ENCODE measurements around the gene RHOT2.

The RHOT2 gene

DNA sequence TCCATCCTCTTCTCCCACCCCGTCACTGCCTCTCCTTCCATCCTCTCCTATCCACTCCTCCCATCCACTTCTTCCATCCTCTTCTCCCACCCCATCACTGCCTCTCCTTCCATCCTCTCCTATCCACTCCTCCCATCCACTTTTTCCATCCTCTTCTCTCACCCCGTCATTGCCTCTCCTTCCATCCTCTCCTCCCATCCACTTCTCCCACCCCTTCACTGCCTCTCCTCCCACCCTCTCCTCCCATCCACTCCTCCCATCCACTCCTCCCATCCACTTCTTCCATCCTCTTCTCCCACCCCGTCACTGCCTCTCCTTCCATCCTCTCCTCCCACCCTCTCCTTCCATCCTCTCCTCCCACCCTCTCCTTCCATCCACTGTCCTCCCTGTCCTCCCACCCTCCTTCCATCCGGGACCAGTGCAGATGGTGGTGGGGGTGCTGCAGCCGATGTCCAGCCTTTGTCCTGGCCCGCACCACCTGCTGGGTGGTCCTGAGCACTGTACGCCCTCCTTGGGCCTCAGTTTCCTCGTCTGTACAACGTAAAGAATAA, 36.0 kb upstream of the RHOT2 start:
- in situ Hi-C loops (cut with HindIII; ENCODE audit: low sequenced_read_pairs) = loop anchor here (25.0 kb wide), 1 partner anchor 95 kb away; the partner anchor contains the start of gene CAPN15

DNA sequence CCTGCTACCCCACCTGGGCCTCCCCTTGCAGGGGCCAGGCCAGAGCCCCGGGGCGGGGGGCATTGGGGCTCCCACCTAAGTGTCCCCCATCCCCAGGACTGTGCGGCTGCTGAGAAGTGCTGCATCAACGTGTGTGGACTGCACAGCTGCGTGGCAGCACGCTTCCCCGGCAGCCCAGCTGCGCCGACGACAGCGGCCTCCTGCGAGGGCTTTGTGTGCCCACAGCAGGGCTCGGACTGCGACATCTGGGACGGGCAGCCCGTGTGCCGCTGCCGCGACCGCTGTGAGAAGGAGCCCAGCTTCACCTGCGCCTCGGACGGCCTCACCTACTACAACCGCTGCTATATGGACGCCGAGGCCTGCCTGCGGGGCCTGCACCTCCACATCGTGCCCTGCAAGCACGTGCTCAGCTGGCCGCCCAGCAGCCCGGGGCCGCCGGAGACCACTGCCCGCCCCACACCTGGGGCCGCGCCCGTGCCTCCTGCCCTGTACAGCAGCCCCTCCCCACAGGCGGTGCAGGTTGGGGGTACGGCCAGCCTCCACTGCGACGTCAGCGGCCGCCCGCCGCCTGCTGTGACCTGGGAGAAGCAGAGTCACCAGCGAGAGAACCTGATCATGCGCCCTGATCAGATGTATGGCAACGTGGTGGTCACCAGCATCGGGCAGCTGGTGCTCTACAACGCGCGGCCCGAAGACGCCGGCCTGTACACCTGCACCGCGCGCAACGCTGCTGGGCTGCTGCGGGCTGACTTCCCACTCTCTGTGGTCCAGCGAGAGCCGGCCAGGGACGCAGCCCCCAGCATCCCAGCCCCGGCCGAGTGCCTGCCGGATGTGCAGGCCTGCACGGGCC, 35.2 kb upstream of the RHOT2 start:
- in situ Hi-C loops (cut with HindIII; ENCODE audit: low sequenced_read_pairs) = loop anchor here (25.0 kb wide), 1 partner anchor 95 kb away; the partner anchor contains the start of gene CAPN15

DNA sequence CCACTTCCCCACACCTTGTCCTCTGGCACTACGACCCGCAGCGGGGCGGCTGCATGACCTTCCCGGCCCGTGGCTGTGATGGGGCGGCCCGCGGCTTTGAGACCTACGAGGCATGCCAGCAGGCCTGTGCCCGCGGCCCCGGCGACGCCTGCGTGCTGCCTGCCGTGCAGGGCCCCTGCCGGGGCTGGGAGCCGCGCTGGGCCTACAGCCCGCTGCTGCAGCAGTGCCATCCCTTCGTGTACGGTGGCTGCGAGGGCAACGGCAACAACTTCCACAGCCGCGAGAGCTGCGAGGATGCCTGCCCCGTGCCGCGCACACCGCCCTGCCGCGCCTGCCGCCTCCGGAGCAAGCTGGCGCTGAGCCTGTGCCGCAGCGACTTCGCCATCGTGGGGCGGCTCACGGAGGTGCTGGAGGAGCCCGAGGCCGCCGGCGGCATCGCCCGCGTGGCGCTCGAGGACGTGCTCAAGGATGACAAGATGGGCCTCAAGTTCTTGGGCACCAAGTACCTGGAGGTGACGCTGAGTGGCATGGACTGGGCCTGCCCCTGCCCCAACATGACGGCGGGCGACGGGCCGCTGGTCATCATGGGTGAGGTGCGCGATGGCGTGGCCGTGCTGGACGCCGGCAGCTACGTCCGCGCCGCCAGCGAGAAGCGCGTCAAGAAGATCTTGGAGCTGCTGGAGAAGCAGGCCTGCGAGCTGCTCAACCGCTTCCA, 34.4 kb upstream of the RHOT2 start:
- in situ Hi-C loops (cut with HindIII; ENCODE audit: low sequenced_read_pairs) = loop anchor here (25.0 kb wide), 1 partner anchor 96 kb away; the partner anchor contains the start of gene CAPN15

DNA sequence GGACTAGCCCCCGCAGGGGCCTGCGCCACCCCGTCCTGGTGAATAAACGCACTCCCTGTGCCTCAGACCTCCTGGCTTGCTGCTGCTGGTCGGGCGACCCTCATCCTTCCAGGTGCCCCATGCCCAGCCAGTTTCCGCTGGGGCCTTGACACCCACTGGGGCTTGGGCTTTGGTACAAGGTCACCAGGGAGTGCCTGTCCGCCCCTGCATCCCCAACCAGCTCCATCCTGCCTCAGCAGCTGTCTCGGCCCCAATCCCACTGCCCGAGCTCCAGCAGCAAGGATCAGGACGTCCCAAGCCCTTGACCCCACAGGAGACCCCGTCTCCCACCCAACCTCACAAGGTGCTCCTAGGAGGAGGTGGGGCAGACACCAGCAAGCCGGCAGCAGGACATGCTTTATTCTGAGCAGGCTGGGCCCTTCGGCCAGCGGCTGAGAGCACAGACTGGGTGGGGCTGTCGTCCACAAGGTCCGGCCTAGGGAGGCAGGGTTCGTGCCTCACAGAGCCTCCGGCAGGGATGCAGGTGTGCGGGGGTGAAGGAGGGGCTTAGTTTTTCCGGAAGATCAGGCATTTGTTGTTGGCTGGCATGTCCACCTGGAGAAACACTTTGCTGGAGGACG, 33.8 kb upstream of the RHOT2 start:
- in situ Hi-C loops (cut with HindIII; ENCODE audit: low sequenced_read_pairs) = loop anchor here (25.0 kb wide), 1 partner anchor 97 kb away; the partner anchor contains the start of gene CAPN15

DNA sequence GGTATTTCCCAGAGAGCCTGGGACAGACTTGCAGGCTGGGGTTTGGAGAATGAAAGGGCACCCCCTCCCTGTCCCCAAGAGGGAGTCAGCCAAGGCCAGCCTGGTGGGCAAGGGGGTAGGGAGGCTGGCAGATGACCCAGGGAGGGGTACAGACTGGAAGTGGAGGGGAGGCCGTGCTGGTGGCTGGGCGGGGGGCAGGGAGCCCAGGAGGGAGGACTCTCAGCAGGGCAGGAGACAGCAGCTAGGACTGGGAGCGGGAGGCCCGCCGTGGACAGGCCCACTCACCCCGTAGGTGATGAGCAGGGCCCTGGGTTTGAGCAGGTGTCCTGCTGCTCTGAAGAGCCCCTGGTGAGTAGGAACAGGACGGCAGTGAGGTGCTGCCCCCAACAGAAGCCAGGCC, 32.9 kb upstream of the RHOT2 start:
- in situ Hi-C loops (cut with HindIII; ENCODE audit: low sequenced_read_pairs) = loop anchor here (25.0 kb wide), 1 partner anchor 98 kb away; the partner anchor contains the start of gene CAPN15

DNA sequence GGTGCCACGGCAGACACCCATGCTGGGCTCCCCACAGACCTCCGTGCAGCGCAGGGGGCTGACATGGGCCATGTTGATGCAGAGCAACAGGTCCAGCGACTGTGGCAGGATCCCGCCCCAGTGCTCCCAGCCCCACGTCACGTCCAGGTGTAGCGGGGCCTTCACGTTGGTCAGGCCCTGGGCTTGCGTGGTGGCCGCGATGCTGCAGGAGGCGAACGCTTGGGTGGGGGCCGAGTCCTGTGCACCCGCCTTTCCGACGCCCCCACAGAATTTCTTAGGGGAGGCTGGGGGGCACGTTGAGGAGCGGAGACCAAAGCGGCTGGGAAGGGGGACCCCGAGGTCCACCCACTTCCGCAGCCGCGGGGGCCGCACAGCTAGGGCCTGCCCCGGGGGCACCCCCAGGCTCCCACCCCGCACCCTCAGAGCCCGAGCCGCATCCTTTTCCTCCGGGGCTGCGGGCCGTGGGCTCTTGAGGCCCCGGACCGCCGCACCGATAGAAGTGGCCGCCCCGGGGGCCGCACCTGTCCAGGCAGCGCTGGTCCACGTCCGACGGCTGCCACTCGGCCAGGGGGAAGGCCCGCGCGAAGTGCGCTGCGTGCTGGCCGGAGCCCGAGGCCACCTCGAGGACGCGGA, 32.2 kb upstream of the RHOT2 start:
- in situ Hi-C loops (cut with HindIII; ENCODE audit: low sequenced_read_pairs) = loop anchor here (25.0 kb wide), 1 partner anchor 98 kb away; the partner anchor contains the start of gene CAPN15

DNA sequence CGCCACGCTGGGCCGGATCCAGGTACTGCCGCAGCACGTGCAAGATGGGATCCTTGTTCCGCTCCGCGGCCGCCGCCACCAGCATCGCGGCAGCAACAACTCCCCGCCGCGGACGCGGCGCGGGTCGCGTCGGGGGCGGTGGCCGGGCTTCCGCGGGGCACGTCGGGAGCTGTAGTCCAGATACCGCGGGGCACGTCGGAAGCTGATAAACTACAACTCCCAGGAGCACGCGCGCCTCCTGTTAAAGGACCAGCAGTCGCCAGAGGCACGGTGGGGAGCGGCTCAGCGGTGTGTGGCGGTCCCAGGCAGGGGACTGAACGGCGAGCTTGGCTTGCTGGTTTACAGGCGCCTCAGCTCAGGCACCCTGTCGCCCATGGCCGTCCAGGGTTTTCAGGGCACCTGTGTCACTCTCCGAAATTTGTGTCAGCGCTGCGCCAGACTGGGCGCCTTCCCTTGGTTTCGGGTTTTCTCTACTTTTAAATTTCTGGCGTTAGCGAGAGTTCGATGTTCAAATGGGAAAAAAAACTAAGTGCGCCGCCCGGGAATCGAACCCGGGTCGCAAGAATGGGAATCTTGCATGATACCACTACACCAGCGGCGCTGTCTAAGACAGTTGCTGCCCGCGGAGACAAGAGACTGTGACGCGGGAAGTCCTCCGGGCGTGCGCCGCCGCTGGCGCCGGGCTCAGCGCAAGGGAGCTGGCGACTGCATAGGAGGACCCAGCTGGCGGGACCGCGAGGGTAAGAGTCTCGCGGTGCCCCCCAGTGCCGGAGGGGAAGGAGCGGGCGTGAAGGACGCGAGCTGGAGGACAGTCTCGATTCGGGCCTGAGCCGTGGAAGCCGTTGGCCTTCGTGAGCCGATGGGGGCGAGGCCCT, 31.5 kb upstream of the RHOT2 start, which contains the start of gene METTL26:
Gene METTL26 (minus strand): TSS at position 100 of the 875 bp plus-strand sequence. CDS start 15 bp downstream, at position 85.
- in situ Hi-C loops (cut with HindIII; ENCODE audit: low sequenced_read_pairs) = loop anchor here (25.0 kb wide), 1 partner anchor 99 kb away; the partner anchor contains the start of gene CAPN15

DNA sequence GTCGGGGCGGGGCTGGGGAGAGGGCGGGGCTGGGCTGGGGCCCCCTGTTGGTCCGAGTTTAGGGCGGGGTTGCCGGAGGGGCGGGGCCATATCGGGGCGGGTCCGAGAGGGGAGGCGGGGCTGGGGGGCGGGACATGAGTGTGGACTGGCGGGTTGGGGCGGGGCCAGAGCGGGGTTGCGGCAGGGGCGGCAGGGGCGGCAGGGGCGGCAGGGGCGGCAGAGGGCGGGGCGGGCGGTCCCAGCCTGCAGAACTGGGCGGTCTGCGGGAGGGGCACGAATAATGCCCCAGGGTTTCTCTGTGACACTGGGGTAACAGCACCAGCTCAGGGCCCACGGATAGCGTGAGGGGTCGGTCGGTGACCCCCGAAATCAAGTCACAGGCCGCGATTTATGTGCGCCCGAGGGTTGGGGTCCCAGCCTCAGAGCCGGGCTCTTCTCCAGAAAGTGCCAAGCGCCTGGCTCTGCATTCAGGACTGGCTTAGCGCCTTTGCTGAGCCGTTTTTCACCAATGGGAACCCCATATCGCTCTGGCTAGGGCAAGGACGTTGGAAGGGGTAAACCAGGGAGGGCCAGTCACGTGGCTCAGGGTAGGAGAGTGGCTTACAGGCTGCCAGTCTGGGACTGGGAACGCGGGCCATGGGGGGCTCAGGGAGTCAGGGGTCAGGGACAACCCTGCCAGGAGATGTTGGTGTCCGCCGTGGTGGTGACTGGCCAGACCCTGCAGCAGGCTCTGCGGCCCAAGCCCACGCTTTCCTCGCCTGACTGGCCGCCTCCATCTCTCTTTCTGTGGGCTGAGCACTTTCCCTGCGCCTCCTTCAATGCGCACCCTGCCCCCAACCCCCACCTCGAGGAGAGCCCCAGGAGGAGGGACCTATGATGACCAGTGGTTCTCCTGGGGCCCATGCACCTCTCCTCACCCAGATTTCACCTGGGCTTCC, 30.6 kb upstream of the RHOT2 start:
- in situ Hi-C loops (cut with HindIII; ENCODE audit: low sequenced_read_pairs) = loop anchor here (25.0 kb wide), 1 partner anchor 100 kb away; the partner anchor contains the start of gene CAPN15

DNA sequence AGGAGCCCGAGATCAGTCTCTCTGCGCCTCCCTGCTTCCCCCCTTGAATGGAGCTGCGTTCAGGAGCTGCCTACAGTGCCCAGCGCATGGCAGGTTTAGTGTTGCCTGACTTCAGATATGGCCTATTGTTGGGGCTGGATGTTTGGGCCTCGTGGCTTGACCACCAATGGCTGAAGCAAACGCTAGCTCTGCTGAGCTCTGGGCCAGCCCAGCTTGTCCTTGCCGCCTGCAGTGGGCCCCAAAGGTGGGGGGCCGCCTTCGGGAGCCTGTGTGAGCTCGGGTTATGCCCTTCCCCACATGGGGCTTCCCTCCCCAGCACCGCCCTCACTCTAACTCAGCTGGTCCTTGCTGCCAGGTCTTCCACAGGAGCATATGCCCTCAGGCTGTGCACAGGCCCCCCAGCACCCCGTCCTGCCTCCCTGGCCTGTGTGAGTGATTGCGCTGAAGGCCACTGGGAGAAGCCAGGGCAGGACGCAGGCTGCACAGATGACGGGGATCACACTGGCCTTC, 29.8 kb upstream of the RHOT2 start:
- in situ Hi-C loops (cut with HindIII; ENCODE audit: low sequenced_read_pairs) = loop anchor here (25.0 kb wide), 1 partner anchor 101 kb away; the partner anchor contains the start of gene CAPN15

DNA sequence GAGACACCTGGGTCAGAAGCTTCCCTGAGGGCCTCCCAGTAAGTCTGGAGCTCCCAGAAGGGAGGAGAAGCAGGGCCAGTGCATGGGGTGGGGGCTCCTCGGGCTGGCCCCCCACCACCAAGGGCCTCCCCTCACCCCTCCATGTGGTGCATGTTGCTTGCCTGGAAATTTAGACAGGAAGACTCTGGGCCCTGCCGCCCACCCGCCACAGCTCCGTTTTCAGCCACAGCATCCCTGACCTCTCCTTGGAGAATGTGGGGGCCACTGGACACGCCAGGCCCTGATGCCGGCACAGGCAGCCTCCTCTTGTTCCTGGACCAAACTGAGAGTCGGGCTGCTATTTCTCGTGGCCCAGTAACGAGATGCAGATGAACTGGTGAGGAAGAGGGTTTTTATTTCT, 29.1 kb upstream of the RHOT2 start:
- in situ Hi-C loops (cut with HindIII; ENCODE audit: low sequenced_read_pairs) = loop anchor here (25.0 kb wide), 1 partner anchor 102 kb away; the partner anchor contains the start of gene CAPN15

DNA sequence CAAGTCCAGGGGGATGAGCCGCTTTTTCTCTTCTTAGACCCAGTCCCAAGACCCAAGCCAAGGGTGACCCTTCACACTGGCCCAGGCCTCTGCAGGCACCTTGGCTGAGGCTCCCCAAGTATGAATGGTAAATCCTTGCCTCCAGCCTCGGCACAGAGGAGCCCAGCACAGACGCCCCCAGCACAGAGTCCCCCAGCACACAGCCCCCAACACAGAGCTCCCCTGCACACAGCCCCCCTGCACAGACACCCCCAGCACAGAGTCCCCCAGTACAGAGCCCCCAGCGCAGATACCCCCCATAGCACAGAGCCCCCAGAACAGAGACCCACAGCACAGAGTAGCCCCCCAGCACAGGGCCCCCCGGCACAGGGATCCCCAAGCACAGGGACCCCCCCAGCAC, 27.3 kb upstream of the RHOT2 start:
- in situ Hi-C loops (cut with HindIII; ENCODE audit: low sequenced_read_pairs) = loop anchor here (25.0 kb wide), 1 partner anchor 103 kb away; the partner anchor contains the start of gene CAPN15

DNA sequence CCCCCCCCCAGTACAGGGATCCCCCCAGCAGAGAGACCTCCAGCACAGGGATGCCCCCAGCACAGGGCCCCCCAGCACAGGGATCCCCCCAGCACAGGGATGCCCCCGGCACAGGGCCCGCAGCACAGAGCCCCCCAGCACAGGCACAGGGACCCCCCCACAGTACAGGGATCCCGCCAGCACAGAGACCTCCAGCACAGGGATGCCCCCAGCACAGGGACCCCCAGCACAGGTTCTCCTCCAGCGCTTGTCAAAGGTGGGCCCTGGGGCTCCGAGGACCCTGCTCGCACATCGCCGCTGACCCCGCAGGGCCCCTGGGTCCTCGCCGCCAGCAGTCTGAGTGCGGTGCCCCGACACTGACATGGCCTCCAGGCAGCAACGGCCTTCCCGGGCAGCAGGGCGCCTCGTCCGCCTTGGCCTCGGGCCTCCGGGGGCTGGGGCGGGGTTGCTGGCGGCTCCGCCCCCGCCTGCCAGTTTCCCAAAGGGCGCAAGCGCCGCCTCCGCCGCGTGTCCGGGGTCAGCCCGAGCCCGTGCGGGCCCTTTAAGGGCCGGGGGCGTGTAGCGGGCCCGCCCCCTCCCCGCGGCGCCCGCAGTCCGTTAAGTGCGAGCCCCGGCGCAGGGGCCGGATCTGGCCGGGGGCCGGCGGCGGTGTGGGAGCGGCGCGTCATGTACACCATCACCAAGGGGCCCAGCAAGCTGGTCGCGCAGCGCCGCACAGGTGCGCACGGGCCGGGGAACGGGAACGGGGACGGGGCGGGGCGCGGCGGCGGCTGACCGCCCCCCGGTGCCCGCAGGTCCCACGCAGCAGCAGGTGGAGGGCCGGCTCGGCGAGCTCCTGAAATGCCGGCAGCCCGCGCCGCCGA, 26.4 kb upstream of the RHOT2 start, which contains the start of gene MCRIP2:
Gene MCRIP2 (plus strand): TSS at position 503 of the 863 bp plus-strand sequence. CDS start 164 bp downstream, at position 667.
- in situ Hi-C loops (cut with HindIII; ENCODE audit: low sequenced_read_pairs) = loop anchor here (25.0 kb wide), 1 partner anchor 104 kb away; the partner anchor contains the start of gene CAPN15

DNA sequence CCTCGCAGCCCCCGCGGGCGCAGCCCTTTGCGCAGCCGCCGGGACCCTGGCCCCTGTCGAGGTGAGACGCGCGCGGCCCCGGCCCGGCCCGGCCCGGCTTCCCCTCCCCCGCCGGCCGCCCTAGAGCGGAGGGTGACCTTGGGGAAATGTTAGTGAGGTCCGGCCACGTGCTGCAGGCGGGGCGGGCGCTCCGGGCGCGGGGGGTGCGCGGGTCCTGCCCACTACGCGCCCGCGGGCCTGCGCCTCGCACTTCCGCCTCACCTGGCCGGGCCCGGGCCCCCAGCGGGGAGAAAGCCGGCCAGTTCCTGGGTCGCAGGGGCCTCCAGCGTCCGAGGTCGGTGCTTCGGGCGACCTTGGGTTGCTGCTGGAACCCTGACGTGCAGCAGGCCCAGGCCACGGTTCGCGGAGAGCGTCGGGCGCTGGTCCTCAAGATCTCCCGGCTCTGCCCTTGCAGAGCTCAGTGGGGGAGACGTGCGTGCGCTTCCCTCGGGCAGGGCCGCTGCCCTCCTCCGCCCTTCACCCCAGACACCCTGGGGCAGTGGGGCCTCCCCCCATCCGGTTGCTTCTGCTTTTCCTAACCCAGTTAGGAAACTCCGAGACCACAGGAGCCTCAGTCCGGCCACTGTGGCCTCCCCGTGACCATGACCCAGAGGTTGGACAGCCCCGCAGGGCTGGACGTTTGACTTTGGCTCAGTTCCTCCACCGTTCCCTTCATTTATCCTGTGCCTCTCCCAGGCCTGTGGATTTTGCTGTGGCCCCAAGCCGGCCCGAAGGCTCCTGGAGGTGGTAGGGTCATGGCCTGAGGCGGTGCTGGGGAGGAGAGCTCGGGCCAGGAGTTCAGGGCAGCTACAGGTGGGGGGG, 25.5 kb upstream of the RHOT2 start:
- in situ Hi-C loops (cut with HindIII; ENCODE audit: low sequenced_read_pairs) = loop anchor here (25.0 kb wide), 1 partner anchor 105 kb away; the partner anchor contains the start of gene CAPN15

DNA sequence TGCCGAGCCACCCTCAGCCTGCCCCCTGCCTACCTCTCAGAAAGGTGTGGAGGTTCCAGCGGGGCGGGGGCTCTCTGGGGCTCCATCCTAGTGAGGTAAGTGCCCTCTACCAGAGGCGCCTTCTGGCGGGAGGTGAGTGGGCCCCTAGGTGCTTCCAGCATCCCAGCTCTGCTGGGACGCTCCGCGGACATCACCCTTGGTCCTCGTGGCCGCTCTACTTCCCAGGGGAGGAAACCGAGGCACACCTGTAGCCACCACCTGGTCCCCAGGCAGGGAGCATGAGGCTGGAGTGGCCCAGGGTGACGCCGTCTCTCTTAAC, 24.9 kb upstream of the RHOT2 start:
- in situ Hi-C loops (cut with HindIII; ENCODE audit: low sequenced_read_pairs) = loop anchor here (25.0 kb wide), 1 partner anchor 106 kb away; the partner anchor contains the start of gene CAPN15

DNA sequence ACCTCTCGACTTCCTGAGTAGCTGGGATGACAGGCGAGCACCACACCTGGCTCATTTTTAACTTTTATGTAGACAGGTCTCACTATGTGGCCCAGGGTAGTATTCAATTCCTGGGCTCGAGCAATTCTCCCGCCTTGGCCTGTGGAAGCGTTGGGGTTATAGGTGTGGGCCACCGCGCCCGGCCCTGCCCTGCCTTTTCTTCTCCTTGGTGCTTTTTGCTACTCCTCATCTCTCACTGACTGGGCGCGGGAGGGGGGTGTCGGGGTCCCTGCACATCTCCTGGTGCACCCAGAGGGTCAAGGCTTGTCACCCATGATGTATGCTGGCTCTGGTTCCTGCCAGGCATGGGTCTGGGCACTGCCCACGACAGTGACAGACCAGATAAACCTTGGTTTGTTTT, 23.4 kb upstream of the RHOT2 start:
- in situ Hi-C loops (cut with HindIII; ENCODE audit: low sequenced_read_pairs) = loop anchor here (25.0 kb wide), 1 partner anchor 107 kb away; the partner anchor contains the start of gene CAPN15

Data from endothelial cell of hepatic sinusoid (primary cell).